Fibroblast of pulmonary artery (primary cell): ENCODE data around the gene ATXN10.

Experiments used
- DNase-seq: peaks from one replicate; pipeline ENCODE4 v3.0.0-alpha.2; 2010; ENCODE audit warnings: low read depth
- H3K4me3 ChIP-seq: replicated peaks from 2 replicates; pipeline ENCODE4 v1.5.1; 2011; ENCODE audit warnings: low read depth, mild to moderate bottlenecking, control low read depth, low read length, moderate library complexity
- TF ChIP-seq, protein P1 (sequence below): IDR thresholded peaks from 2 replicates; pipeline ENCODE4 v1.5.1; 2011; ENCODE audit warnings: mild to moderate bottlenecking, control low read depth, low read length, inconsistent platforms; ENCODE audit errors: missing control alignments

The ATXN10 gene

DNA sequence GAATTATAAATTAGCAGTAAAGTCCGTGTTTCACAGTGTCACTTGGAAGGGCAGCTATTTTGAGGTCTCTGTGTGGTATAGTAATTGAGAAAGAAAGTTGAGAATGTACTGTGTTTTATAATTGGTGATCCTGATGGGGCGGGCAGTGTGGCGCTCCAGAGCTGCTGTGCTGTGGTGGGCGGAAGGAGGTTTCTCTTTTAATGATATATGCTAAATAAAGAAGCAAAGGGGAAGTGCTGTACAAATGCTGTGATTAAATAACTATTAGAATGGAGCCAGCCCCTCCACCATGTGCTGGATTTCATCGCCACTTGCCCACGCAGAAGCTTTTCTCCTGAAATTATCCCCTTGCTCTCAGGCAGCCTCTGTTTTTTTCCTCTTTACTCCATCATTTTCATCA lies 24.6 kb downstream of the ATXN10 start:
- no peak overlapping the region for H3K4me3 ChIP-seq
- no peak for DNase-seq
- TF ChIP-seq, protein P1, sequence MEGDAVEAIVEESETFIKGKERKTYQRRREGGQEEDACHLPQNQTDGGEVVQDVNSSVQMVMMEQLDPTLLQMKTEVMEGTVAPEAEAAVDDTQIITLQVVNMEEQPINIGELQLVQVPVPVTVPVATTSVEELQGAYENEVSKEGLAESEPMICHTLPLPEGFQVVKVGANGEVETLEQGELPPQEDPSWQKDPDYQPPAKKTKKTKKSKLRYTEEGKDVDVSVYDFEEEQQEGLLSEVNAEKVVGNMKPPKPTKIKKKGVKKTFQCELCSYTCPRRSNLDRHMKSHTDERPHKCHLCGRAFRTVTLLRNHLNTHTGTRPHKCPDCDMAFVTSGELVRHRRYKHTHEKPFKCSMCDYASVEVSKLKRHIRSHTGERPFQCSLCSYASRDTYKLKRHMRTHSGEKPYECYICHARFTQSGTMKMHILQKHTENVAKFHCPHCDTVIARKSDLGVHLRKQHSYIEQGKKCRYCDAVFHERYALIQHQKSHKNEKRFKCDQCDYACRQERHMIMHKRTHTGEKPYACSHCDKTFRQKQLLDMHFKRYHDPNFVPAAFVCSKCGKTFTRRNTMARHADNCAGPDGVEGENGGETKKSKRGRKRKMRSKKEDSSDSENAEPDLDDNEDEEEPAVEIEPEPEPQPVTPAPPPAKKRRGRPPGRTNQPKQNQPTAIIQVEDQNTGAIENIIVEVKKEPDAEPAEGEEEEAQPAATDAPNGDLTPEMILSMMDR: no peak

GRCh38 chr22:45698094-45698493 lies 26.5 kb downstream of the ATXN10 start:
- no peak overlapping the region for H3K4me3 ChIP-seq
- no peak for DNase-seq
- TF ChIP-seq, protein P1: no peak

DNA sequence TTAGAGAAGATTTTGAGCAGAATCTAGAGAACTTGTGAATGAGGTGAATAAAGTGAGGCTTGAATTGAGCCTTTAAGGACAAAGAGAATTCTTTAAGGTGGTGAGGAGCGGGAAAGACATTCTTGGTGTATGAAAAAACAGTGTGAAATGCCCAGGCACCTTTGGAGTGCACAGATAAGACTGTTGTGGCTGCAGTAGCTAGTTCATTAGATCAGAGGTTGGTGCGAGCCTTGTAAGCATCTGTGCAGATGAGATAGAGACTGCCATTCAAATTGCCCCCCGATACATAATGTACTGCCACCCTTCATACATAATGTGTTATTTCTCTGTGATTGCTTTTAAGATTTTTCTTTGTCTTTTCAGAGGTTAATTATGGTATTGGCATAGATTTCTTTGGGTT lies 31.3 kb downstream of the ATXN10 start:
- TF ChIP-seq, protein P1: no peak
- no peak overlapping the region for H3K4me3 ChIP-seq
- DNase-seq: no peak

DNA sequence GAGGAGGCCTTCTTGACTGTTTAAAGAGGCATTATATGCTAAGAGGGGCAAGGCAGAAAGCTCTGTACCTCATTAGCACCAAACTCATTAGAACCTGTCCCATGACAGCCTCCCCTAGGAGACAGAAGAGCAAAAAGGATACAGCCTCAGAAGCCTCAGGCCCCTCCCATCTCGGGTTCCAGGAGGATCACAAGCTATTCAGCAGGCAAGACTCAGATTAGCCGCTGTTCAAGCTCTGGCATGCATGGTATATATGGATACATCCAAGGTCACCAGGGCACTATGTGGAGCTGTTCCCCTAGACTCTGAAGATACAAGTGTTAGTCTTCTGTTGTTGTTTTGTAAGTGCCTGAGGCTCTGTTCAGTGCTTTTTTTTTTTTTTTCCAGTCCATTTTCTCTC lies 32.1 kb downstream of the ATXN10 start:
- no peak overlapping the region for H3K4me3 ChIP-seq
- no peak for DNase-seq
- TF ChIP-seq, protein P1: no peak

DNA sequence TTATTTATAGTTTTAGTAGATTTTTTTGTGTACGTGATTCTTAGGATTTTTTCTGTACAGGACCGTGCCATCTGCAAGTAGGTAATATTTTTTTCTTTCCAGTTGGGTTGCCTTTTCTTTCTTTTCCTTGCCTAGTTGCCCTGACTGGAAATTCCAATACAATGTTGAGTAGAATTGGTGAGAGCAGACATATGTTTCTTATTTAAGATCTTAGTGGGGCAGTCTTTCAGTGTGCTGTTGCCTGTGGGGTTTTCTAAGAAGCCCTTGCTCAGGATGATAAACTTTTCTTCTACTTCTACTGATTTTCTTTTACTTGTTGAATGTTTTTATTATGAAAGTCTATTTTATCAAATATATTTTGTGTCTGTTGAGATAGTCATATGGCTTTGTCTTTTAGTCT lies 33.0 kb downstream of the ATXN10 start:
- DNase-seq: no peak
- TF ChIP-seq, protein P1: no peak
- no peak overlapping the region for H3K4me3 ChIP-seq

DNA sequence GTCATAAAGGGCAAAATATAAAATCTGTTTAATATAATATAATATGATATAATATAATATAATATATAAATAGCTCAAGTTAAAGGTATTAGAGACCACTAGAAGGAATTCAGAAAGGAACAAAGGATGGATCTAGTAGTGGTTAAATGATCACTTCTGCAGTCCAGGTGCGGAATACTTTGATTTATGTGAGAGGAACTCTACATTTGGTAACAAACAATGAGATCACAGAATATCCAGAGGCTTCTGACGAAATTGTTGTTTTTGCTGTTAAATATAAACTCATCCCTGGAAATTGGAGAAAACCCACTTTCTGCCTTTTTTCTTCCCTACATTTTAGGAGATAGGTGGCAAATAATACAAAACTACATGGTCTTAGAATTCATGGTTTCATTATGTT lies 36.0 kb downstream of the ATXN10 start:
- no peak overlapping the region for H3K4me3 ChIP-seq
- no peak for DNase-seq
- TF ChIP-seq, protein P1: no peak

- H3K4me3 ChIP-seq: no peak overlapping the region
- TF ChIP-seq, protein P1: no peak
- DNase-seq: no peak
Observed at GRCh38 chr22:45708145-45708544, 36.5 kb downstream of the ATXN10 start.
